Epithelial cell of umbilical artery (primary cell): ENCODE data around the gene SELENON. TPM values are rescaled to one million over a fixed set of nuclear protein-coding genes. Genes with fewer than 3 reads are reported as not detected.

ENCODE experiments used
- total RNA-seq: library from RNA; depleted of rRNA; stranded (reverse); fragments of >200 nt; gene quantifications from 2 replicates; pipeline ENCODE4 v1.2.3, GENCODE V29; 2014

Gene SELENON
- 18.1 and 19.5 TPM in 2 replicates for total RNA-seq

GRCh38 chr1:25799935-25800702 lies at the start of gene SELENON:
SELENON (plus strand) TSS chr1:25800193; CDS start chr1:25800231, 38 bp downstream.

GRCh38 chr1:25819491-25820246 lies 19.7 kb downstream of the SELENON start, which contains the start of gene MTFR1L:
MTFR1L (plus strand) TSS chr1:25819954; CDS start chr1:25823105, 3,151 bp downstream.

GRCh38 chr1:25858906-25859789 lies 59.2 kb downstream of the SELENON start, which contains the start of gene AUNIP:
AUNIP (minus strand) TSS chr1:25859457; CDS start chr1:25859357, 100 bp downstream.

Other genes starting within 250 kb of the SELENON start
- under 0.01 and 0.15 TPM in 2 replicates for gene MAN1C1, start 183.4 kb upstream of the SELENON start, total RNA-seq
- 28.3 and 28.7 TPM in 2 replicates for gene MTFR1L, start 19.8 kb downstream of the SELENON start, total RNA-seq
- gene AUNIP, start 59.3 kb downstream of the SELENON start, total RNA-seq: 4.5 and 5.5 TPM in 2 replicates
- gene PAQR7, start 75.5 kb downstream of the SELENON start, total RNA-seq: 2.6 and 5.8 TPM in 2 replicates
- 167 and 239 TPM in 2 replicates for gene STMN1, start 106.2 kb downstream of the SELENON start, total RNA-seq
- gene PAFAH2, start 197.9 kb downstream of the SELENON start, total RNA-seq: 5.8 and 7.0 TPM in 2 replicates
- gene EXTL1, start 221.6 kb downstream of the SELENON start, total RNA-seq: under 0.01 TPM in 1 of 2 replicates, not detected in the other
- not detected in 2 replicates for gene SLC30A2, start 245.9 kb downstream of the SELENON start, total RNA-seq